Psoas muscle (tissue), 8 donors: ENCODE results near the gene IMPDH1. TPM values are rescaled to one million over a fixed set of nuclear protein-coding genes. Genes with fewer than 3 reads are reported as not detected.

Experiments used
- ATAC-seq, 4 donors: fragments of 200-7000 bp; cut with Tn5 transposase; one replicate each; pipeline ENCODE4 v1.9.1; 2020; ENCODE audit warnings: moderate library complexity in 3 of 4, mild to moderate bottlenecking in 2 of 4
- DNase-seq, 2 donors: peaks; one replicate each; pipeline ENCODE4 v3.0.0-alpha.2; 2020
- H3K27ac ChIP-seq: fragments of 200-600 bp; one replicate; pipeline ENCODE4 v1.8.0; 2022
- H3K27me3 ChIP-seq, 3 donors: fragments of 200-600 bp in 1 of 3; one replicate each; pipeline versions ENCODE4 v1.6.1 to v1.8.0; 2013 to 2022; ENCODE audit warnings: low read length in 2 of 3, mild to moderate bottlenecking in 2 of 3, moderate library complexity in 1 of 3; ENCODE audit not compliant: insufficient read depth in 3 of 3
- H3K36me3 ChIP-seq, 2 donors: fragments of 200-600 bp in 1 of 2; one replicate each; pipeline versions ENCODE4 v1.6.1 to v1.8.0; 2013 to 2022; ENCODE audit warnings: low read depth in 1 of 2, mild to moderate bottlenecking in 1 of 2, moderate library complexity in 1 of 2; ENCODE audit not compliant: insufficient read depth in 1 of 2
- H3K4me1 ChIP-seq: fragments of 200-600 bp; one replicate; pipeline ENCODE4 v1.8.0; 2022
- H3K4me3 ChIP-seq: fragments of 200-600 bp; one replicate; pipeline ENCODE4 v1.8.0; 2022; ENCODE audit warnings: mild to moderate bottlenecking
- H3K9me3 ChIP-seq: fragments of 200-600 bp; one replicate; pipeline ENCODE4 v1.8.0; 2022
- CTCF ChIP-seq: fragments of 200-600 bp; IDR thresholded peaks from one replicate; pipeline ENCODE4 v1.8.0; 2022; ENCODE audit warnings: antibody characterized with exemption
- WGBS, 3 donors: extraction: QIAGEN DNeasy Blood & Tissue Kit; methylation state at CpG; one replicate each; pipeline versions ENCODE4 v1.1.6 to v1.1.7; 2013; 5-methylcytosine and 5-hydroxymethylcytosine counted together
- intact Hi-C, 2 donors: fragments of 100-400 bp; cut with DNase I; formaldehyde crosslinking; loops; one replicate each; pipeline versions ENCODE4 v1.11.0 to v1.14.2; 2022
- polyA plus RNA-seq, 3 donors: library from polyadenylated mRNA; stranded (reverse); fragments of 200-250 nt; gene quantifications; one replicate each; pipeline ENCODE4 v1.2.3, GENCODE V29; 2013
- total RNA-seq, 4 donors: library from RNA; stranded (reverse); fragmentation: NEBNext Ultra II Directional in 2 of 4; extraction: Animal tissue kit (Norgen Biotek cat#: 25700) in 2 of 4; gene quantifications; one replicate each; pipeline versions ENCODE4 v1.2.1 to v1.2.4, GENCODE V29; 2021 to 2023
- donor health status: healthy with polysubstance abuse.
- donor health status: DM: no; HTN: no; CAD: no; lungs with moderate emphysema.
- donor health status: Bipolar disorder and iron deficiency.
- donor health status: healthy.
- donor health status: DM: yes; HTN: yes; CAD: no.
- donor health status: DM: no; HTN: no; CAD: no.
- donor health status: DM: no; HTN: no; CAD: no.
- donor health status: DM: yes; HTN: yes; CAD: no.

IMPDH1 gene
- total and polyA plus RNA-seq, 7 donors = 5.6 to 10.3 (median 8.6) TPM

GRCh38 chr7:128353610-128354009 is 56.2 kb downstream of the IMPDH1 start:
- WGBS, 3 donors = 94 to 100% (median 96%) methylated on average over 1 of the region's 1 CpG
- no peak for DNase-seq
- Histone ChIP-seq H3K27ac (no peak overlapping the region), H3K4me1 (peaks cover 5% of the 10 kb centered on the region), H3K36me3 (no peaks in the 10 kb centered on the region), H3K27me3 (peaks cover 0 to 8% (median 0%) of the 10 kb centered on the region in 3 donors), H3K9me3 (no peaks in the 10 kb centered on the region), H3K4me3 (no peak overlapping the region)
- intact Hi-C loops = no loop called here
- TF ChIP-seq CTCF = no peak
- no peak for ATAC-seq

- no peak for TF ChIP-seq CTCF
- 85 to 92% (median 91%) methylated on average over 3 of the region's 3 CpGs for WGBS, 3 donors
- no peak overlapping the region for H3K4me3 ChIP-seq
- H3K4me1 ChIP-seq = peaks cover 5% of the 10 kb centered on the region
- intact Hi-C loops = no loop called here
- no peaks in the 10 kb centered on the region for H3K36me3 ChIP-seq
- peaks cover 0 to 8% (median 0%) of the 10 kb centered on the region in 3 donors for H3K27me3 ChIP-seq
- H3K27ac ChIP-seq = no peak overlapping the region
- ATAC-seq (no peak), DNase-seq (no peak)
- no peaks in the 10 kb centered on the region for H3K9me3 ChIP-seq
Observed at GRCh38 chr7:128353189-128353588, 56.6 kb downstream of the IMPDH1 start.

GRCh38 chr7:128352636-128353035 is 57.1 kb downstream of the IMPDH1 start:
- no peak for DNase-seq
- Histone ChIP-seq H3K4me1 (peaks cover 5% of the 10 kb centered on the region), H3K27me3 (peaks cover 0 to 8% (median 0%) of the 10 kb centered on the region in 3 donors), H3K36me3 (no peaks in the 10 kb centered on the region), H3K9me3 (no peaks in the 10 kb centered on the region), H3K27ac (no peak overlapping the region), H3K4me3 (no peak overlapping the region)
- intact Hi-C loops = no loop called here
- WGBS, 3 donors = 78 to 85% (median 80%) methylated on average over 7 to 8 of the region's 8 CpGs
- no peak for TF ChIP-seq CTCF
- ATAC-seq = no peak

GRCh38 chr7:128352153-128352537 is 57.6 kb downstream of the IMPDH1 start:
- ATAC-seq (peak; percentile 84 to 90 (median 88)), DNase-seq (peak; percentile 69 to 82)
- WGBS, 3 donors = 8 to 29% (median 10%) methylated on average over 9 to 34 of the region's 34 CpGs
- Histone ChIP-seq H3K4me1 (peaks cover 5% of the 10 kb centered on the region), H3K27me3 (peaks cover 0 to 8% (median 0%) of the 10 kb centered on the region in 3 donors), H3K36me3 (no peaks in the 10 kb centered on the region), H3K4me3 (peak overlapping the region; percentile 55), H3K27ac (no peak overlapping the region), H3K9me3 (no peaks in the 10 kb centered on the region)
- TF ChIP-seq CTCF = peak; percentile 68
- intact Hi-C loops = no loop called here
